ENCODE results near the gene ELF4. TPM values are rescaled to one million over a fixed set of nuclear protein-coding genes. Genes with fewer than 3 reads are reported as not detected.

The ELF4 gene
- 0.41 TPM for total RNA-seq

GRCh38 chrX:130110379-130111219 is at the start of gene ELF4:
TSS of gene ELF4 (minus strand) at chrX:130110497. CDS start at chrX:130081330, 29,167 bp downstream.
- FAIRE-seq: no peak
- peak; percentile 69 to 72 for DNase-seq (ENCODE audit: low spot score in 2 of 2)

- no peak for FAIRE-seq
Measured at GRCh38 chrX:130159776-130160175, 49.5 kb upstream of the ELF4 start.

DNA sequence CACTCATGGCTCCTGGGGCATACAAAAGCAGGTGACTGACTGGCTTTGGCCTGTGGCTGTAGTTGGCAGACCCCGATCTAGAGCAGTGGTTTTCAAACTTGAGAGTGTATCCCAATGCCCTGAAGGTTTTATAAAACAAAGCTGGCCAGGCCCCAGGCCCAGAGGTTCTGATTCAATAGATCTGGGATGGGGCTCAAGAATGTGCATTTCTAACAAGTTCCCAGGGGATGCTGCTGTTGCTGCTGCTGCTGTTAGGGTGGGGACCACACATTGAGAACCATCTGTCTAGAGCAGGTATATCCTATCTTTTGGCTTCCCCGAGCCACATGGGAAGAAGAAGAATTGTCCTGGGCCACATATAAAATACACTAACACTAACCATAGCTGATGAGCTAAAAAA is 48.0 kb upstream of the ELF4 start:
- FAIRE-seq: no peak
- DNase-seq (ENCODE audit: low spot score in 2 of 2): no peak

More at GRCh38 chrX:130159776-130160175, 49.5 kb upstream of the ELF4 start:
- no peak for DNase-seq (ENCODE audit: low spot score in 2 of 2)

DNA sequence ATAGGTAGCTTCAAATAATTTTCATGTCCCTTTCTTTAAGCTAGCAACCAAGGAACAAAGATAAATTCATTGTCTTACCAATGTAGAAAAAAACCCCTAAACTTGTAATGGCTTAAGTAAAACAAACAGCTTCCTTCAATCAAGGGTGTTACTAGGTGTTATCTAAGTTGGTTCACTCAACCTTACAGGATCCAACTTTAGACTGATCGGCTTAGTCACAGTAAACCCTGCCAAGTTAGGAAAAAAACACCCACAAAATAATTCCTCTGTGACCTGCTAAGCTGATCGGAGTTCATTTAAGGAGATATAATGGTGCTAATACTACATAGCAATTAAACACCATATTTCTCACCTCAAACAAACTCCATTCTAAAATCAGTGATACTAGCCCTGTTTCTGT is 45.3 kb upstream of the ELF4 start:
- DNase-seq (ENCODE audit: low spot score in 2 of 2) (no peak), FAIRE-seq (no peak)

- no peak for FAIRE-seq
- DNase-seq (ENCODE audit: low spot score in 2 of 2): no peak
Measured at GRCh38 chrX:130147631-130148030, 37.3 kb upstream of the ELF4 start.

DNA sequence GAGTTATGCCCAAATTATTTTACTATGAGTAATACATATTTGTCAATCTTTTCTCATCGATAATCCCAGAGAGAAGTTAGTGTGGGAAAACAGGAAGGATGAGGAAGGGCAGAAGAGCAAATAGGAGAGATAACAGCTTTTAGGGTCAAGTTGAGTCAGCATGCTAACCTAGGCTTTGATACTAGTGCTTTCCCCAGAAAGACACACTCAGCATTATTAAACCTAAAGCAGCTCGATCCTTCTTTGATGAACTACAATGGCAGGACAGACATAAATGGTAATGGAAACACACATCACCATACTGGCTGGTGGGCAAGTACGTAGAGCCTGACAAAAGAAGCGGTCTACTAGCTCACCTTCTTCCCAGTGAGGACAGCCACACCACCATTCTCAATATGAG is 34.8 kb upstream of the ELF4 start:
- DNase-seq (ENCODE audit: low spot score in 2 of 2): no peak
- no peak for FAIRE-seq

- no peak for DNase-seq (ENCODE audit: low spot score in 2 of 2)
- no peak for FAIRE-seq
Measured at GRCh38 chrX:130144509-130144908, 34.2 kb upstream of the ELF4 start.

DNA sequence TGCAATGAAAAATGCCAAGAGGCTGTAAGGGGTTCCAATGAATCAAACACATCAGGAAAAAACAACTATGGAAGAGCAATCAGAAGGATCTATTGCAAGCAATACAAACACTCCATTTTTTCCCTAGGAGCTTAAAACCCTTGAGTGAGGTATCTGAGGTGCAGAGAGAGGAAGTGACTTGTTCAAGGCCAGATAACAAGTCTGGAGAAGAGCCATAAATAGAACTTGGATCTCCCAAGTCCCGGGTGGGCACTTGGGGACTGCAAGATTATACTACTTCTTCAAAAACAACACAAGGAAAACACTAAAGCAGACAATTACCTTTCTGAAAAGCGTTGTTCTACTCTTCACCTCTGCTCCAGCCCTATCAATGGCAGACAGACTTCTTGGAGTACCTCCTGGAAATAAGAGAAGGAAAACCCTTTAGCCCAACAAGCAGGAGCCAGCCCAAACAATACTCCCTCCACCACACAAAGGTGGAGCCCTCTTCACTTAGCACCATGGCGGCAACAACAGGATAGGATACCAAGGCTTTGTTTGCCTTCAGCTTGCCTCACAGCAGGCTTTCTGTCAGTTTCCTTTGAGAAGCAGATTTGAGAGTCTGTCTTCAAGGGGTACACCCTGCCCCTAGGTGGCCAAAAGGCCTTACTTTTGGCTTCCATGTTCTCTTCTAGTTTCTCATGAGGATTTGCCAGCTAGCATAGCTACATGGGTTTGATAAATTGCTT is 29.3 kb upstream of the ELF4 start:
- no peak for DNase-seq (ENCODE audit: low spot score in 2 of 2)
- FAIRE-seq: no peak

DNA sequence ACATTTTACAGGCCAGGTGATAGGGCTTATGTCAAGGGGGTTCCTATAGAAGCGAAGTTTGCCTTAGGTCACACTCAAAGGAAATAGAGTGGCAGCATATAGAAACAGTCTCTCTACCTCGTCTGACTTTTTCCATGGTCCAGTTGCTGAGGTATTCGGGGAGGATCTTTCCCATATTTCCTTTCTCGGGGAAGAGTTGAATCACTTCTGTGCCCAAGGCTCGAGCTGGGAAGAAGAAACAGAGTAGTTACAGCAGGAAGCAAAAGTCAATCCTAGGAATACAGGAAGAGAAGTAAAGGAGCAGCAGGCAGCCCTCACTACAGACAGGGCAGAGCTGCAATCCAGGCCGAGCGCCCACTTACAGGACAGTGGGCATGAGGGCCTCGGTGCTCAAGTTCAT is 26.7 kb upstream of the ELF4 start:
- DNase-seq (ENCODE audit: low spot score in 2 of 2) (no peak), FAIRE-seq (no peak)

GRCh38 chrX:130136496-130136895 is 26.2 kb upstream of the ELF4 start:
- DNase-seq (ENCODE audit: low spot score in 2 of 2): no peak
- FAIRE-seq: no peak

DNA sequence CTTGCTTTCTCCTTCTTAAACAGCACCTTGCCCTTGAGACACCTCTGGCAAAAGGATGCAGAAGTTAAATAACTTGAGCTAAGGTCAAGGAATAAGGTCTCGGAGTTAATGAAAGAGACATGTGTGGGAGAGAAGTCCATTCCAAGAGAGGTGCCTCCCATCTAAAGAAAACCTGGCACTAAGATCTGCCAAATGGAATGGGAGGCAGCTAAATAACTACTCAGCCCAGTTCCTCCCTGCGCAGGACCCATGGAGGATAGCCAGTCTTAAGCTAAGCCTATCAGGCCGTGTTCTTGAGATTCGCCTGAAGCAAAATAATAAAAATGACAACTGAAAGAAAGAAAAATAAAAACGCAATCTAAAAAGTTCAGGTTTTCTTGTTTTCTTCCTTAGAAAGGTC is 20.7 kb upstream of the ELF4 start:
- FAIRE-seq: no peak
- no peak for DNase-seq (ENCODE audit: low spot score in 2 of 2)

DNA sequence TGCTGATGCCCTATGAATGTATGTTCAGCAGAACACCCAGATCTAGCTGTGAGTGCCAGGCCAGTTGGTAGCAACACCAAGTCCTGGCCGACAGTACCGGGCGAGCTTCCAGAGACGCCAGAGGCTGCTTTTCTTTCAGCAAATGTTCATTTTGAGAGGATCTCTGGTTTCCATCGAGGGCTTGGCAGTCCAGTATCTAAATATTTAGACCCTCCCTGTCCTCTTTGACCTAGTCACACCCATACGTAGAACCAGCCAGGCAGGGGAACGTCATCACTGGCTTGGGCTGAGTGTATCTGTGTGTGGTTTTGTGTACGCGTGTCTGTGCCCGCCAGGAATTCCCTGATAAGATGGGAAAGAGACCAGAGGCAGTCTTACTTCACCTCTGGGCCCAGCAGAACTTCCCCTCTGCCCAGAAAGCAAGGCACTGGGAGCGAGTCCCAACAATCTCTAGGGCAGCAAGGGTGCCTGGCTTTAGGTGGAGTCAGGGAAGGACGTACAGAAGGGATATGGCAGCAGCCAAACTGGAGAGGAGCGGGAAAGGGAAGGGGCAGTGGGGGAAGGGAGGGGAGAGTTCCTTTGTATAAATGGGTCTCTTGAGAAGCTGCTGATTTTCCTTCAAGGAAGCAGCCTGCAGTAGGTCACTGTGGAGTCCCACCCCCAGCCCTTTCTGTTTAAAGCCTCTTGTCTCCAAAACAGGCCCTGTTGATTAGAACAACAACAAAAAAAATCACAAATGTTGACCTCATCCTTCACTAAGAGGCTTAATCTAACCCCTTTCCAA is 15.0 kb upstream of the ELF4 start:
- FAIRE-seq (no peak), DNase-seq (ENCODE audit: low spot score in 2 of 2) (no peak)

- DNase-seq (ENCODE audit: low spot score in 2 of 2) (no peak), FAIRE-seq (no peak)
Measured at GRCh38 chrX:130124577-130124976, 14.3 kb upstream of the ELF4 start.

- DNase-seq (ENCODE audit: low spot score in 2 of 2) (no peak), FAIRE-seq (no peak)
Measured at GRCh38 chrX:130121505-130121800, 11.2 kb upstream of the ELF4 start.

- FAIRE-seq (no peak), DNase-seq (ENCODE audit: low spot score in 2 of 2) (peak; percentile 70 to 73)
Measured at GRCh38 chrX:130120746-130121504, 10.6 kb upstream of the ELF4 start.

- FAIRE-seq: no peak
- DNase-seq (ENCODE audit: low spot score in 2 of 2): no peak
Measured at GRCh38 chrX:130120321-130120731, 10.0 kb upstream of the ELF4 start.

DNA sequence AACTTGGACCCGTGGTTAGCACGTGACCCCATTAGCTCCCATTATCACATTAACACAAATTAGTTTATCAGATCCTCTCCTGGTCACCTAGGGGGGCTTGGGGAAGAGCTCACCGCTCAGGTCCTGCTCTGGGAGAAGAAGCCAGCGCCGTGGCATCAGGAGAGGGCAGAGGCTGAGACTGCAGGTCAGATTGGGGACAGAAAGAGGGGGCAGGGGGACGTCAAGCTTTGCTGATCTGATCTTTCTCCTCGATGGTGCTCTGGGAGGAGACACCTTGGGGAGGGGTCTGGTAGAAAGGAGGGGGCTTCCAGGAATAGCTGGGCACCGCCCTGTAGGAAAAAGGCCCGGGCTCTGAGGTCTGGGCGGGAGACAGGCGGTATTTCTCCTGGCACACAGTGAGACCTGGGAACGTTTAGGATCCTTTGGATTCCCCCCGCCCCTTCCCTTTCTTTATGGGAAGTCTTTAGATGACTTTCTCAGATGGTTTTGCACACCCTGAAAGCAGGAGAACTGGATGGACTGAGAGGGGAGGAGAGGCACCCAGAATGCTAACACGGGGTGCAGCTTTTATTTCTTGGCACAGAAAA is 9.1 kb upstream of the ELF4 start:
- FAIRE-seq (no peak), DNase-seq (ENCODE audit: low spot score in 2 of 2) (no peak)

DNA sequence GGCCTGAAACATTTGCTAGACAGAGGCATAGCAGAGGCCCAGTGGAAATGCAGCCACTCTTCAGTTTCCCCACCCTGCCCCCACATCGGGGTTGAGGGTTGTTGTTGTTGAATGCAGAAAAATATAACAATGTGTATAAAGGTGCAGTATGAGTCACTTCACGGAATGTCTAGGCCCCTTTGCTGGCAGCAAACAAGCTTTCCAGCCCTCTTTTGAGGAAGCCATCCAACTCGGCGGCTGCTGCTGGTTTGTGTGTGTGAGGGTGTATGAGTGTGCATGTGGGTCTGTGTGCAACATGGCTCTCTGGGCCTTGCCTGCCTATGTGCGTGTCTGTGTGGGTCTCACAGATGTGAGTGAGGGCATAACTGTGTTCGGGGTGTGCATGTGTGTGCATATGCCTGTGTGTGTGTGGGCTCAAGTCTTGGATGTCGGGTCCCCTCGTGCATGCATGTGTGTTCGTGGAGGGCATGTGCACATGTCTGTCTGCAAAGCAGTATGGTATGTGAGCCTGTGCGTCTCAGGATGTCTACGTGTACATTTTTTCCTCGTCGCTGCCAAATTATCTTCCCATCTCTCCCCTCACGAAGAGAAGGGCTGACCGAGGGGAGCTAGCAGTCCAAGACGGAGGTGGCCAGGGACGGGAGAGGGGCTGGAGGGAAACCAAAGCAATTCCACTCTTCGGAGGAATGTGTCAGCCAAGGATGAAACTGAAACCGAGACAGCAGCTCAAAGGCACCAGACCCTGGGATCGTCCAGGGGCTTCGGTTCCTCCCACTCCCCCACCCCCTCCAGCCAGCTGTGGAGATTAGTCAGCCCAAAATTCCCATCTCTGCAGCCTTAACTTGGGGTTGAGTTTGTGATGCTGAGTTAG is 8.4 kb upstream of the ELF4 start:
- DNase-seq (ENCODE audit: low spot score in 2 of 2): no peak
- no peak for FAIRE-seq

- FAIRE-seq (no peak), DNase-seq (ENCODE audit: low spot score in 2 of 2) (no peak)
Measured at GRCh38 chrX:130117166-130117565, 6.9 kb upstream of the ELF4 start.

Measured in frontal cortex (tissue), 4 donors.